B cell (primary cell): Measurements from ENCODE around the gene ADAMTS13. TPM values are rescaled to one million over a fixed set of nuclear protein-coding genes. Genes with fewer than 3 reads are reported as not detected.

Source experiments
- ATAC-seq: fragments of 200-7000 bp; cut with Tn5 transposase; one replicate; pipeline ENCODE4 v1.10.0; 2021; ENCODE audit warnings: low read depth, mild to moderate bottlenecking, moderate number of reproducible peaks, moderate library complexity
- CTCF ChIA-PET: fragments of 350-600 bp; sonication (Branson Sonifier 250); formaldehyde crosslinking; loops from one replicate; lab custom pipeline; 2021; ENCODE audit warnings: antibody characterized with exemption, inconsistent platforms; lab: Charles Lee
- POLR2A ChIA-PET: fragments of 350-600 bp; sonication (Branson Sonifier 250); formaldehyde crosslinking; loops from one replicate; lab custom pipeline; 2021; ENCODE audit warnings: antibody characterized with exemption; lab: Charles Lee
- DNase-seq: peaks from one replicate; pipeline ENCODE4 v3.0.0; 2013
- H2AFZ ChIP-seq: 2 replicates; pipeline ENCODE4 v1.6.1; 2012; ENCODE audit warnings: mild to moderate bottlenecking, low read depth, low read length; ENCODE audit not compliant: insufficient read depth, poor library complexity, severe bottlenecking
- H3K27ac ChIP-seq, 2 donors: 1 replicate in 1 of 2; 2 replicates in 1 of 2; pipeline ENCODE4 v1.5.1; 2012 to 2013; ENCODE audit warnings: low read length in 2 of 2, mild to moderate bottlenecking in 2 of 2, moderate library complexity in 1 of 2
- H3K27me3 ChIP-seq, 4 experiments: fragments of 200-600 bp in 1 of 4; sonication (generic) in 1 of 4; replicated peaks in 1 of 4; 1 replicate in 2 of 4; 2 replicates in 2 of 4; pipeline versions ENCODE4 v1.6.1 to v1.7.0; 2013 to 2016; ENCODE audit warnings: low read length in 3 of 4, mild to moderate bottlenecking in 2 of 4, mixed read lengths in 1 of 4, moderate library complexity in 1 of 4; ENCODE audit not compliant: insufficient read depth in 4 of 4, control insufficient read depth in 3 of 4; ENCODE audit errors: control extremely low read depth in 1 of 4
- H3K36me3 ChIP-seq, 2 experiments: replicated peaks in 1 of 2; 1 replicate in 1 of 2; 2 replicates in 1 of 2; pipeline versions ENCODE4 v1.6.1 to v1.7.1; 2013; ENCODE audit warnings: low read length in 1 of 2; ENCODE audit not compliant: insufficient read depth in 2 of 2, control insufficient read depth in 1 of 2; ENCODE audit errors: control extremely low read depth in 1 of 2, extremely low read depth in 1 of 2
- H3K4me1 ChIP-seq, 2 donors: fragments of 200-600 bp in 1 of 2; sonication (generic) in 1 of 2; 1 replicate in 1 of 2; 2 replicates in 1 of 2; pipeline versions ENCODE4 v1.5.1 to v1.6.1; 2013 to 2017; ENCODE audit warnings: low read length in 2 of 2; ENCODE audit not compliant: control insufficient read depth in 2 of 2, insufficient read depth in 2 of 2
- H3K4me2 ChIP-seq: replicated peaks from 2 replicates; pipeline ENCODE3; 2012; ENCODE audit warnings: mild to moderate bottlenecking, low read depth, low read length; ENCODE audit not compliant: poor library complexity, severe bottlenecking
- H3K4me3 ChIP-seq, 5 experiments: fragments of 200-600 bp in 1 of 5; sonication (generic) in 1 of 5; 1 replicate in 3 of 5; 2 replicates in 2 of 5; pipeline versions ENCODE4 v1.5.1 to v1.7.0; 2011 to 2016; ENCODE audit warnings: low read length in 4 of 5, mild to moderate bottlenecking in 4 of 5, low read depth in 2 of 5, control low read depth in 1 of 5, moderate library complexity in 1 of 5; ENCODE audit not compliant: insufficient read depth in 1 of 5; ENCODE audit errors: control extremely low read depth in 1 of 5, extremely low read depth in 1 of 5
- H3K79me2 ChIP-seq: fragments of 200-600 bp; sonication (generic); one replicate; pipeline ENCODE4 v1.6.0; 2016; ENCODE audit warnings: low read length; ENCODE audit not compliant: control insufficient read depth, insufficient read depth
- H3K9ac ChIP-seq: fragments of 200-600 bp; sonication (generic); 2 replicates; pipeline ENCODE4 v1.6.1; 2017; ENCODE audit warnings: mild to moderate bottlenecking, low read length, moderate library complexity
- H3K9me3 ChIP-seq, 3 donors: one replicate each; pipeline versions ENCODE4 v1.6.1 to v1.7.1; 2013; ENCODE audit warnings: low read length in 2 of 3; ENCODE audit not compliant: control insufficient read depth in 2 of 3, insufficient read depth in 1 of 3; ENCODE audit errors: control extremely low read depth in 1 of 3
- H4K20me1 ChIP-seq: 2 replicates; pipeline ENCODE4 v1.6.0; 2012; ENCODE audit warnings: mild to moderate bottlenecking, low read length; ENCODE audit not compliant: insufficient read depth, control insufficient read depth, poor library complexity, severe bottlenecking
- H3K27ac Mint-ChIP-seq: one replicate; pipeline ENCODE4 v1.8.0; 2021; ENCODE audit warnings: mixed read lengths
- H3K27me3 Mint-ChIP-seq: one replicate; pipeline ENCODE4 v1.8.0; 2021; ENCODE audit warnings: mixed read lengths
- H3K4me1 Mint-ChIP-seq: one replicate; pipeline ENCODE4 v1.8.0; 2021; ENCODE audit warnings: mixed read lengths
- H3K4me3 Mint-ChIP-seq: one replicate; pipeline ENCODE4 v1.8.0; 2021; ENCODE audit warnings: mixed read lengths
- H3K9me3 Mint-ChIP-seq: one replicate; pipeline ENCODE4 v1.8.0; 2022; ENCODE audit warnings: mixed read lengths; ENCODE audit not compliant: insufficient read depth
- CTCF ChIP-seq: fragments of 200-600 bp; IDR thresholded peaks from one replicate; pipeline ENCODE4 v1.8.0; 2022; ENCODE audit warnings: antibody characterized with exemption, mild to moderate bottlenecking
- EZH2 ChIP-seq: IDR thresholded peaks from 2 replicates; pipeline ENCODE4 v1.6.1; 2012; ENCODE audit warnings: borderline replicate concordance, low read depth, mild to moderate bottlenecking, moderate library complexity, low read length; ENCODE audit not compliant: insufficient read depth, poor library complexity, severe bottlenecking
- WGBS: methylation state at CpG from one replicate; pipeline ENCODE4 v1.1.5; 2013; ENCODE audit warnings: missing lambda C conversion rate; ENCODE audit not compliant: insufficient coverage; 5-methylcytosine and 5-hydroxymethylcytosine counted together
- intact Hi-C: fragments of 100-400 bp; cut with micrococcal nuclease; formaldehyde crosslinking; loops from one replicate; pipeline ENCODE4 v1.10.0; 2022
- polyA plus RNA-seq: library from polyadenylated mRNA; depleted of rRNA; stranded (reverse); fragments of >200 nt; gene quantifications from 2 replicates; pipeline ENCODE4 v1.2.3, GENCODE V29; 2012
- total RNA-seq, 2 donors: library from RNA; stranded (reverse); fragments of 120-200 nt in 1 of 2; gene quantifications; 1 replicate in 1 of 2; 2 replicates in 1 of 2; pipeline versions ENCODE4 v1.2.3 to v1.2.4, GENCODE V29; 2013 to 2022

The ADAMTS13 gene
- total and polyA plus RNA-seq, 2 donors (not counting 1 experiment from before 2014, with no cell fraction given) = 2.5 to 5.7 TPM

DNA sequence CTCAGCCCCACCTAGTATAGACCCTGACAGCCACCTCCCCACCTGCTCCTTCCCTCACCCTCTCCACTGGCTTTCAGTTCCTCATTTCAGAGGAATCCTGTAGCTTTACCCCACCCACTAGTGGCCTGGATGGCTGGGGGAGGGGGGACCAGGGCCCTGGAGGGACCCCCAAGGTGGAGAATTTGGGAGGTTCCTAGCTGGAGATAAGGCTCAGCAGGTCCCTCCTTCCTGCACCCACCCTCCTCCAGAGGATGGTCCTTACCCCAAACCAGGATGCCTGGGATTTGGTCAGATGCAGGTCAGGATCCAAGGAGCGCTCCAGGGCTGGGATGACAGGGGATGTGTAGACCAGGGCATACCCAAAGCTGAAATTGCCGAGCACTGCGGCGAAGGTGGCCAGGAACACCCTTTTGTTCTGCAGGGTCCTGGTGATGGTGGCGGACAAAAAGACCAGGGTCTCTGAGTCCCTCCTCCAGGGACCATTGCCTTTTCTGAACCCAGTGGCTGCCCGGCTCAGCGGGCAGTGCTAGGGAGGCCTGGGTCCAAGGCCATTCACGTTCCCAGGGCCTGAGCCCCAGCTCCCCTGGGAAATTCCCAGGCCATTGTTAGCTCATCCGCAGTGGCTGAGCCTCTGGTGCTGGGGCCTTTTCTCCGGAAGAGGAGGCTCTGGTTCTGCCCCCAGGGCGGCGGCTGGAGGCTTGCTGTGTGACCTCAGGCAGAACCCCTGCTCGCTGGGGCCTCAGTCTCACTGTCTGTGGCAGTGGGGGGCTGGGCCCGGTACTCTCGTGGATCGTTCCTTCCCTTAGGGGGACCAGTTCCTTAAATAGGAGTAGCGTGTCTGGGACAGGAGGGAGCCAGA is 56.1 kb downstream of the ADAMTS13 start:
- peaks cover 30% of the 10 kb centered on the region for H3K79me2 ChIP-seq
- H3K4me2 ChIP-seq = peak overlapping the region; percentile 94
- TF ChIP-seq EZH2 (no peak), CTCF (no peak)
- intact Hi-C loops = loop anchor here (2.0 to 10.0 kb wide), 3 partner anchors 71 to 363 kb away; partner anchors contain the start of genes MED22 and RPL7A
- ATAC-seq (peak; percentile 48), DNase-seq (peak; percentile 75)
- Mint-ChIP-seq H3K4me3 (peak overlapping the region; percentile 89), H3K4me1 (peaks cover 33% of the 10 kb centered on the region), H3K9me3 (no peaks in the 10 kb centered on the region), H3K27me3 (peaks cover 2% of the 10 kb centered on the region), H3K27ac (peak overlapping the region; percentile 90)
- ChIA-PET POLR2A (interaction anchor here (0.7 to 2.6 kb wide), 7 partner anchors 18 to 1759 kb away, joined by 3 to 28 read pairs (median 3); partner anchors contain the start of genes CACFD1 and GTF3C5), CTCF (interaction anchor here (0.7 to 2.8 kb wide), 6 partner anchors 8 to 334 kb away, joined by 3 to 7 read pairs (median 3); partner anchors contain the start of genes MED22 and RPL7A)
- H3K9me3 ChIP-seq = no peaks in the 10 kb centered on the region
- peak overlapping the region; percentile 22 to 83 (median 79) for H3K4me3 ChIP-seq
- H2AFZ ChIP-seq = peak overlapping the region; percentile 85
- peaks cover 47% of the 10 kb centered on the region for H4K20me1 ChIP-seq
- H3K4me1 ChIP-seq = peaks cover 31 to 61% of the 10 kb centered on the region in 2 donors
- H3K27ac ChIP-seq = peak overlapping the region; percentile 61 to 78
- H3K9ac ChIP-seq = peak overlapping the region; percentile 82
- WGBS = 22% methylated on average over 17 of the region's 17 CpGs
- H3K36me3 ChIP-seq = peaks cover 0 to 43% of the 10 kb centered on the region in 2 experiments
- no peaks in the 10 kb centered on the region for H3K27me3 ChIP-seq
